ENCODE data around the gene HSD17B3.
"Not testable (repeated sequence)": the region's sequence is repeated elsewhere in the genome, so short reads cannot be mapped to it uniquely, and the experiment has no call there.

The HSD17B3 gene

DNA sequence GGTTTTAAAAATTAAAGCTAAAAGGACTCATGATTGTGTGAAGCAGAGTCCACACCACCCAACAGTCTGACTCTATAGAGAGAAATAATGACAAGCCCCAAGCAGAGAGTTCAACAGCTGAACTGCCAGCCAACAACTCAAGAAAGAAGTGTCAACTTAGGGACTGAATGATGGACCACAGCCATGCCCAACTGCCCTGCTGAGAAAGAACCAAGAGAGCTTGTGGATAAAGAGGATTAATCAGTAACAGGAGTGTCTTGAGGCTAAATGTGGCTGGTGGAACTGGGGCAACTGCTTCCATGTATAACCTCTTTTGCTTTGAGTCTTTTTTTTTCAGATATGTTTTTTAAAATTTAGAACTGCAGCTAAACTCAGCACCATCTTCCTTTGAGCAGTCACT, 109.3 kb downstream of the HSD17B3 start:
- DNase-seq: no peak

GRCh38 chr9:96189995-96190394, 112.0 kb downstream of the HSD17B3 start:
- DNase-seq: no peak

DNA sequence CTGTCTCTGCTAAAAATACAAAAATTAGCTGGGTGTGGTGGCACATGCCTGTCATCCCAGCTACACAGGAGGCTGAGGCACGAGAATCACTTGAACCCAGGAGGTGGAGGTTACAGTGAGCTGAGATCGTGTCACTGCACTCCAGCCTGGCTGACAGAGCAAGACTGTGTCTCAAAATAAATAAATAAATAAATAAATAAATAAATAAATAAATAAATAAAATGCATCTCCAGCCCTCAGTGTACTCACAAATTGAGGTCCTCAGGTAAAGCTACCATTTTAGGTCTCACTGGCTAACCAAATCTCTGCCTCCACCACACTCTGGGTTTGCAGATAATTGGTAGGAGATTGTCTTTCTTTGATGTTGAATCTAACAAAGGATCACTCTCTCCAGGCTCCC, 112.4 kb downstream of the HSD17B3 start:
- DNase-seq: not testable (repeated sequence)

DNA sequence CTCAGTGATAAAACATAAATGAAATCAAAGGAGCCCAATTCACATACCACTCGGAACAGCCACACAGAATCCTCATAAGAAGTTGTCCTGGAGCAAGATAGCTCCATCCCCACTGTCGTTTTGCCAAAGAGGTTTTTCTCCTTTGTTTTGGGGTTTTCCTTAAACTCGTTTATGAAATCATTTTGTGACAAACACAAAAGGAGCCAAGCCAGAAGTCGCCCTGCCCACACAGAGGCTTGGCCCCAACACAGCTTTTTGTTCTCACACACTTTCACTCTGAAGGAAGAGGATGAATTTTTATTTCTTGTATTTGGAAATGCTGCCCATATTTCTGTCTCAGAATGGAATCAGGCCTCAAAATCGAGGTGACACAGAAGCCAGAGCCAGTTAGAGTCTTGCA, 113.4 kb downstream of the HSD17B3 start:
- DNase-seq: no peak

DNA sequence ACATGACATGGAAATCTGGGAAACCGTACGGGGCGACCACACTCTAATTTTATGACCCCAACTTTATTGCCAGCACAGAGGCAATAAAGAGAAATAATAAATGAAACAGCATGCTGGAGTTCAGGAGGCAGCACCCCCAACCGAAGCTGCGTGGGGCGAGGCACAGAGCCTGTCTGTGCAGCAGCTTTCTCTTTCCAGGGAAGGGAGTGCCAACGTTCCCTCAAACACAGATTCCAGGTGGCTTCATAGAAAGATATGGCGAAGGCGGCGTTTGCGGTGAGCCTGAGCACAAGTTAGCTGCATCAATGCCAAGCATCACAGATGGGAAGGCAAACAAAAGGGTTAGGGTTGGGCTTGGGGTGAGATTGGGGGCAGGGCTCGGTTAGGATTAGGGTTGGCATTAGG, 114.8 kb downstream of the HSD17B3 start:
- DNase-seq: no peak

- no peak for DNase-seq
These were observed 115.4 kb downstream of the HSD17B3 start for GRCh38 chr9:96186591-96187011.

DNA sequence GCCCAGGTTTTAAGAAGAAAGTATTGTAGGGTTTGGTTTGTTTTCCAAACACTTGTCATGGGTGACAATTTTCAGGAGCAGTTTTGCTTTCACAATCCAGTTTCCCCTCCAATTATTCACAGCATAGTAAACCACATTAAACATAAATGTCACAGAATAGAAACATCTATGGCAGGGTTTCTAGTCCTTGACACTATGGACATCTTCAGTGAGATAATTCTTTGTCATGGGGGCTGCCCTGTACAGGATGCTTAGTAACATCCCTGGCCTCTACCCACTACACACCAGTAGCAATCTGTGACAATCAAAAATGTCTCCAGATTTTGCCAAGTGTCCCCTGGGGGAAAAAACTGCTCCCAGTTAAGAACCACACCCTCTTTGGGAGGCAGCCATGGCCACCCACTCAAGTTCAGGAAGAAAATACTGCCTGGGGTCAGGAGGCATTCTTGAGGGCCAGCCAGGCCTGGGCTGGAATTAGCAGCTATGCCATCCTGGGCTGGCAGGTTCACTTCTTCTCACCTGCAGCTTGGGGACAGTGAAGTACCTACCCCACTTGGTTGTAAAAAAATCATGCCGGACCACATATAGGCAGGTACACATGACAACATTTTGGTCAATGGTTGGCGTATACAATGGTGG, 116.3 kb downstream of the HSD17B3 start:
- DNase-seq: no peak

All from activated naive CD4-positive, alpha-beta T cell treated with Interleukin-2 at 50 U/mL for 16 hours (primary cell).